Measurements from ENCODE around the gene NR2F1. TPM values are rescaled to one million over a fixed set of nuclear protein-coding genes. Genes with fewer than 3 reads are reported as not detected.
"Not testable (repeated sequence)": the region's sequence is repeated elsewhere in the genome, so short reads cannot be mapped to it uniquely, and the experiment has no call there.

Gene NR2F1
- 100 to 1,000 TPM; 189 to 216 (median 200) TPM for polyA plus RNA-seq (ENCODE audit: insufficient read length in 3 of 3)

- DNase-seq (ENCODE audit: low read depth in 3 of 3, low spot score in 2 of 3): peak; percentile 95 to 97 (median 95)
Measured at GRCh38 chr5:93582677-93583438, at the start of gene NR2F1. Gene NR2F1 (plus strand): TSS chr5:93583222. CDS start chr5:93585024, 1,802 bp downstream.

GRCh38 chr5:93545872-93546271, 37.1 kb upstream of the NR2F1 start:
- DNase-seq (ENCODE audit: low read depth in 3 of 3, low spot score in 2 of 3): no peak

DNA sequence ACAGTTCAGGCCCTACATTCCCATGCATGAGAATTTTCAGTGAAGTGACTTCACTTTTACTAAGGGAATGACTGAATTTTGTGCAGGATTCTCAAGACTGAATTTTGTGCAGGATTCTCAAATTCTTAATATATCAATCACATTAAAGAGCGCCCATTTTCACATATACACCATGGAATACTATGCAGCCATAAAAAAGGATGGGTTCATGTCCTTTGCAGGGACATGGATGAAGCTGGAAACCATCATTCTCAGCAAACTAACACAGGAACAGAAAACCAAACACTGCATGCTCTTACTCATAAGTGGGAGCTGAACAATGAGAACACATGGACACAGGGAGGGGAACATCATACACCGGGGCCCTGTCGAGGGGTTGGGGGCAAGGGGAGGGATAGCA, 33.4 kb upstream of the NR2F1 start:
- not testable (repeated sequence) for DNase-seq (ENCODE audit: low read depth in 3 of 3, low spot score in 2 of 3)

GRCh38 chr5:93557021-93557604, 25.9 kb upstream of the NR2F1 start:
- no peak for DNase-seq (ENCODE audit: low read depth in 3 of 3, low spot score in 2 of 3)

DNA sequence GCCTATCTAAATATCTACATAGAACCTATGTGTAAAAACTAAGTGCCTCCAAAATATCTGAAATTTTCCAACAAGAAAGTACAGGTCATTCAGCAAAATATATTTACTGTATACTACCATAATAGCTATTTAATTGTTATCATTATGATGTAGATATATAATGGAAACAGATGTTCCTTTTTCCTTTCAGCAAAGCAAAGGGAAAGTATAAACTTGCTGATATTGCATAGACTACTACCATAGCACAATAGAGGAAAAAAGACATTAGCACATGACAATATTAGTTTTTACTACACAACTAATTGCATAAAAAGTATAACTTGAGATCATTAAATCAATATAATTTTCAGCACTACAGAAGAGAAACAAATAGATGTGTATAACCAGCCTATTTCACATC, 16.9 kb upstream of the NR2F1 start:
- no peak for DNase-seq (ENCODE audit: low read depth in 3 of 3, low spot score in 2 of 3)

DNA sequence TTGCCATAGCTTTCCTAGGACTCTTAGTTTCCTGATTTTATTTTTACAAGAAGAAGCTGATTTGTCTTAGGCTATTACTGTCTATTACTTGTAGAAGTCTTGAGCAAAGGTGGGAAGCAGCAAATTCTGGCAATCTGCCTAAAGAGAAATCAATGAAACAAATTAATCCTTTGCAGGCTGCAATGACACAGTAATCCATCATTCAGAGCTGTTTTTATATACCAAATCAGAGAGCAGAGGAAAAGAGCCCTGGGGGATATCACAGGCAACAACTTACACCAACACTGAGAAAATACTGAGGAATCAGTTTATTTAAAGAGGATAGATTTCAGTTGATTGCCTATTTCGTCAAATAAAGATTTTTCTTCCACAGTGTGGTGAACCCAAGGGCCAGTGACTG, 15.6 kb upstream of the NR2F1 start:
- no peak for DNase-seq (ENCODE audit: low read depth in 3 of 3, low spot score in 2 of 3)

DNA sequence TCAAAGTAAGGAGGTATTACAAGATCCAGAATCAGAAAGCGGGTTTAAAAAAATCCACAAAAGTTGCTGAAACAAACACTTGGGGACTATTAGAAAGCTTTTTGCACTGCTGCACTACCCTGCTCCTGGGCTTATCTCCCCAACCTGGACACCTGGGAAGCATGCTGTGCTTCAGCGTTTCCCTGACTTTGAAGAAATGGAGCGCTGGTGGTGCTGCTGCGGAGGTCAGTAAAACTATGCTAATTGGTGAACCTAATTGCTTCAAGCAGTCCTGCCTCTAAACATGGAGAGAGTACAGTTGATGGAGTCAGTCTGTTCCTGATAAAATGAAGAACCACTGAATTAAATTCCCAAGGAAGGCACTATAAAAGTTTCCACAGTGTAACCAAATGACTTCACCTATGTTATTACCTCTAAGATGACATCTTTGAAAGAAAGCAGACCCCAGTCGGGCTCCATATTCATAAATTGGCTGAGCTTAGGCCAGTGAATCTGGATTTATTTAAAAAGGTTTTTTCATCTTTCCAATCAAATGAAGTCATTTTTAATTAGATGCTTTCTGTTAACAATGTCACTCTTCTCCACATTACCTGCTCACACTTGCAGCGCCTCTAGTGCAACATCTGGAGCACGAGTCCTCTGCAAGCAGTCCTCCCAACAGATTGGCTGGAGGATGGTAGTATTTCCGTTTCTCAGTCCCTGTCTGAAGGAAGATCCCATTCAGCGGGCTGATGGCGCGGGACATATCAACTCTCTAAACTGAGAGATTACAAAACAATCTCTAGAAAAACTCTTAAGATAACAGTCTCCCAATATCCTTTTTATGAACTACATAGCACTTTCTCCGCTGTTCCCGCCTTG, 13.5 kb upstream of the NR2F1 start:
- no peak for DNase-seq (ENCODE audit: low read depth in 3 of 3, low spot score in 2 of 3)

DNA sequence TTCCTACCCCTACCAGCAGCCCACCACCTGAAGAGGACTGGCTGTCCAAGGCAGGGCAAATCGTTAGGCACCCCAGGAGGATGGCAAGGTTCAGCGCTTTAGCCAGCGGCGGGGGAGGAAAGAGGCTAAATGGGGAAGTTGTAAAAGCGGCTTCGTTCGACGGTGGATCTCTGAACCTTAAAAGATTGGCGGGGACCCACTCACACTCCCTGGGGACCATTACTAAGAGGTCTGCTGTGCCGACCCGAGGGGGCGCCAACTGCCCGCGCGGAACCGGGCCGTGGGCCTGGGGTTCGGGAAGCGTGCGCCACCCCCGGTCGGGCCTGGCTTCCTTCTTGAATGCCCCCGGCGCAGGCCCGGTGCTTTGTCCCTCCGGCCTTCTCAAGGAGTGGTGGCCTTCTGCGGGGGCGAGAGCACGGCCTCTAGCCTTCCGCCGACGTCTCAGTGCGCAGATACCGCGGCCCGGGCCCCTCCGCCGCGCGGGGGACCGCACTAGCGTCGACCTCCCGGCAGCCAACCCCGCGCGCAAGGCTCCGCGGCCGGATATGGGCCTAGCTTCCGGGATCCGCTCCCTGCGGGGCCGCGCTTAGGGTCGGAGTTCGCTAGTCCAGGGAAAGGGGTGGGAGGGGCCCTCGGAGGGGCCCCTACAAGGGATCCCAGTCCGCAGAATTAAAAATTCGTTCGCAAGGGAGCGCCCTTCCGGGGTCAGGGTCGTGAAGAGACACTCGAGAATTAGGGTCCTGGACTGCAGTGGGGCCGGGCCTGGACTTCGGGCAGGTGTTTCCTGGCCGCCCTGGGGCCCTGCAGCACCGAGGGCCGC, 12.5 kb upstream of the NR2F1 start:
- no peak for DNase-seq (ENCODE audit: low read depth in 3 of 3, low spot score in 2 of 3)

DNA sequence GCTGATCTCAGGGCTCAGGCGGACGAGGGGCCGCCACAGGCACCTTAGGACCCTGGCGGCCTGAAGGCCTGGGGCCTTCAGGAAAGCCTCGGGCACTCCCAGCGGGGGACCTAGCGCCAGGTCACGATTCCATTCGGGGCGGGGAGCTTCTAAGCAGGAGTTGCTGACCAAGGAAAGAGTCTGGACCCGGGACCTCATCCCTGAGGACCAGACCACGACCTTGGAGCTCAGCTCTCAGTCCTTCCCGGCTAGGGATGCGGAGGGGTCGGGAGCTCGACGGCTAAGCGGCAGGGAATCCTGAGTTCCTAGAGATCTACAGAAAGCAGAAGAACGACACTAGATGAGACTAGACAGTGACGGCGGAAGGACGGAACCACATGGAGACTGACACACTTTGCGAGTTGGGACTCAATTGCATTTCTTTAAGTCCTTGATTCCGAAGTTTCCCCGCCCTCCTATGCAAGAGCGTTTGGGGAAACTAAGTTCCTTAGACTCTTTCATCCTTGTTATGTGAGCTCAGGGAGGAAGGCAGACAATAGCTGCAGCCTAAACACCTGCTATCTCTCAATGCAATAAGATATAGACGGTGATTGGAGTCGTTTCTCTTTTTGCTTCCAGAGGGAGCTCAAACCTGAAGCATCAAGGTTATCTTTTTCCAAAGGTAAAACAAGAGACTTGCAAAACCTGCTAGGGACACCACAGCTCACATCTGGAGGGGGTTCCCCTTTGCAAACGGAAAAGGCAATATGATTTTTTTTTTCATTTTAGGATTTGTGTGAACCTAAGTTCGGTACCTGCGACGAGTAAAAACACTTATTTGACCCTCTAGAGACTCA, 11.7 kb upstream of the NR2F1 start:
- DNase-seq (ENCODE audit: low read depth in 3 of 3, low spot score in 2 of 3): no peak

DNA sequence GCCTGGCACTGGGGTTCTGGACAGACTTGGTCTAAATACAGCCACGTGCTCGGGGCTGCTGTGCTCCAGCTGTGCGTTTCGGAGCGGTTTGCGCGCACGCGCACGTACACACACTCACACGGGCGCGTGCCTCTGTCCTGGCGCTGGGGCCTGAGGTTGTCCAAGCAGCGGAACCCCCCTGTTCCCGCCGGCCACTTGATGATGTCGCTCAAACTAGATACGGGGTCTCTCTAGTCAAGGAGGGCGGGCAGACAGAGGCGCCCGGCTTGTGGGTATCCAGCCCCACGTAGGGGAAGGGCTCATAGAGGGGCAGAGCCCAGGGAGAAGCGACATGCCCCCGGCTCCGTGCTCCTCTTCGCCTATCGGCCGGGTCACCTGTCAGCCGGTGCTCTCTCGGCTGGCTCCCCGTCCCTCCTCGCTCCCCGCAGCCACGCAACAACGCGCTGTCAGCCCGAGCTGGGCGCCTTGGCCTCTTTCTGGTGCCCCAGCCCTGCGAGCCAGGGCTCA, 10.9 kb upstream of the NR2F1 start:
- DNase-seq (ENCODE audit: low read depth in 3 of 3, low spot score in 2 of 3): no peak

GRCh38 chr5:93572608-93573353, 10.2 kb upstream of the NR2F1 start:
- DNase-seq (ENCODE audit: low read depth in 3 of 3, low spot score in 2 of 3): no peak

DNA sequence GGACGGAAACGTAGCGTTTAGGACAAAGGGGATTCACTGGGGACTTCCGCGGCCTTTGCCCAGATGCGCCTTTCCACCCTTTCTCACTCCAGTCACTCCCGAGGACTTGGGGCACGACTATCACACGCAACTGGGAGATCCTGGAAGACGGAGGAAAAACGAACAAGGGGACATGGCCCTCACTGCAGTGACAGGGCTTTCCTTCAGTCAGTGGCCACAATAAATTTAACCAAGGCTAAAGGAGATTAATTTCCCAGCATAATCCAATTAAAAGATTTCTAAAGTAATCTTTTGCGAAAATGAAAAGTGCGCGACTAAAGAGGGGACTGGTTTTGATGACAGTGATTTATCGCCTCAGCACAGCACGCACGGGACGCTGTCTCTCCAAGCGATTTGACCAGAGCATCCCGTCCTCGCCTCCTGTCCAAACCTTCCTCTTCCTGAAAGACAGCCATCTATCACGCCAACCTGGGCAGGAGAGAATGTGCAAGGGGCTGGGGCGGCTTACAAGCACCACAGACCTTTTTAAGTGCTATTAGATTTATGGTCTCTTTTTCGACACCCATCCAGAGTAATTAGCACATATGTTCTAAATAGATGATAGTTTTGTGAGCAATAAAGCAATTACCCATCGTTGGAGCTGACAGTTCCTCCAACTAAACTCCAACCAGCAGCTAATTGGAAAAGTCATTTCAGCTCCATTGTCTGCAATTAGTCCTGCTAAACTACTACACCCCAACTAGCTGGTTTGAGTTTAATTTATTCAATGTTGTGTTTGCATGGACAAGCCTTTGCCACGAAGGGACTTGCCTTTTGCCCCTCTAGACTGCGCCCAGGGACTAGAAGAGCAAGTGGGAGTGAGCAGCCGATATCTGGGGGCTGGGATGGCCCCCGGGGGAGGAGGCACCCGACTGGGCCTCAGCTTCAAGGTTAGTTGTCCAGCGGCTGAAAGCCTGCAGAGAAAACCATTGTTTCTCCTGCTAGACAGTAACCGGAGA, 9.4 kb upstream of the NR2F1 start:
- DNase-seq (ENCODE audit: low read depth in 3 of 3, low spot score in 2 of 3): peak in 1 of 3 donors; percentile 32

- DNase-seq (ENCODE audit: low read depth in 3 of 3, low spot score in 2 of 3): peak in 1 of 3 donors; percentile 41
Measured at GRCh38 chr5:93574491-93575305, 8.3 kb upstream of the NR2F1 start.

- peak in 1 of 3 donors; percentile 38 for DNase-seq (ENCODE audit: low read depth in 3 of 3, low spot score in 2 of 3)
Measured at GRCh38 chr5:93575461-93576414, 7.3 kb upstream of the NR2F1 start.

Measured in right renal cortex interstitium (tissue), 3 donors.